ENCODE measurements around the gene RNF41. TPM values are rescaled to one million over a fixed set of nuclear protein-coding genes. Genes with fewer than 3 reads are reported as not detected.

The RNF41 gene
- total and polyA plus RNA-seq, 2 experiments from 2014 or later, result 17.3 to 37.2 TPM

- Histone ChIP-seq H3K4me3 (no peak overlapping the region), H3K4me1 (ENCODE audit: low read depth) (peaks cover 32% of the 10 kb centered on the region), H3K36me3 (peaks cover 73% of the 10 kb centered on the region), H3K27me3 (no peaks in the 10 kb centered on the region), H3K9me3 (ENCODE audit: low read depth) (no peaks in the 10 kb centered on the region), H3K27ac (peak overlapping the region; percentile 100)
- peak in 1 of 2 donors; percentile 42 for DNase-seq (ENCODE audit: low read depth in 1 of 2, low spot score in 1 of 2)
- TF ChIP-seq CTCF (IDR thresholded peaks at IDR 0.05; ENCODE audit: low read depth, low read length), result no peak
Observed at GRCh38 chr12:56163533-56164344, 58.0 kb downstream of the RNF41 start.

- H3K27ac ChIP-seq, result peak overlapping the region; percentile 100
- peaks cover 74% of the 10 kb centered on the region for H3K36me3 ChIP-seq
Observed at GRCh38 chr12:56162468-56163290, 59.0 kb downstream of the RNF41 start.

GRCh38 chr12:56161690-56162351 is 59.9 kb downstream of the RNF41 start:
- DNase-seq (ENCODE audit: low read depth in 1 of 2, low spot score in 1 of 2), result peak in 1 of 2 donors; percentile 41
- Histone ChIP-seq H3K27ac (peak overlapping the region; percentile 100), H3K4me1 (ENCODE audit: low read depth) (peaks cover 28% of the 10 kb centered on the region), H3K4me3 (no peak overlapping the region), H3K9me3 (ENCODE audit: low read depth) (no peaks in the 10 kb centered on the region), H3K36me3 (peaks cover 73% of the 10 kb centered on the region), H3K27me3 (no peaks in the 10 kb centered on the region)
- no peak for TF ChIP-seq CTCF (IDR thresholded peaks at IDR 0.05; ENCODE audit: low read depth, low read length)

More at GRCh38 chr12:56162468-56163290, 59.0 kb downstream of the RNF41 start:
- peaks cover 29% of the 10 kb centered on the region for H3K4me1 ChIP-seq (ENCODE audit: low read depth)
- no peaks in the 10 kb centered on the region for H3K9me3 ChIP-seq (ENCODE audit: low read depth)
- no peak overlapping the region for H3K4me3 ChIP-seq
- TF ChIP-seq CTCF (IDR thresholded peaks at IDR 0.05; ENCODE audit: low read depth, low read length), result no peak
- no peaks in the 10 kb centered on the region for H3K27me3 ChIP-seq
- DNase-seq (ENCODE audit: low read depth in 1 of 2, low spot score in 1 of 2), result peak in 1 of 2 donors; percentile 44

- Histone ChIP-seq H3K4me3 (peak overlapping the region; percentile 86), H3K9me3 (ENCODE audit: low read depth) (no peaks in the 10 kb centered on the region), H3K36me3 (peaks cover 68% of the 10 kb centered on the region), H3K27me3 (no peaks in the 10 kb centered on the region), H3K27ac (peak overlapping the region; percentile 100), H3K4me1 (ENCODE audit: low read depth) (peaks cover 28% of the 10 kb centered on the region)
- no peak for TF ChIP-seq CTCF (IDR thresholded peaks at IDR 0.05; ENCODE audit: low read depth, low read length)
- no peak for DNase-seq (ENCODE audit: low read depth in 1 of 2, low spot score in 1 of 2)
Observed at GRCh38 chr12:56160894-56161689, 60.6 kb downstream of the RNF41 start.

All from cardiac muscle cell (in vitro differentiated cells and primary cell).